Loucy (cell line): Measurements from ENCODE around the gene RGS3.

Experiments used
- CTCF ChIP-seq: fragments of 200-600 bp; sonication (generic); conservative IDR thresholded peaks from 2 replicates; pipeline ENCODE4 v1.5.1; 2014; ENCODE audit warnings: mild to moderate bottlenecking, antibody characterized with exemption, low read length
- EZH2phosphoT487 ChIP-seq: fragments of 200-600 bp; IDR thresholded peaks from 2 replicates; pipeline ENCODE4 v1.6.1; 2018; ENCODE audit warnings: antibody characterized with exemption, mild to moderate bottlenecking, moderate library complexity, borderline replicate concordance

GRCh38 chr9:113463418-113464285 lies at the start of gene RGS3:
- no peak for TF ChIP-seq CTCF
- no peak for TF ChIP-seq EZH2phosphoT487
